GM19397 (cell line): ENCODE measurements around the gene DLG4.

Source experiments
- ATAC-seq: cut with Tn5 transposase; IDR thresholded peaks from one replicate; pipeline ENCODE4 v1.9.1; 2021; ENCODE audit warnings: mild to moderate bottlenecking, moderate library complexity; ENCODE audit not compliant: unreplicated experiment

Gene DLG4

DNA sequence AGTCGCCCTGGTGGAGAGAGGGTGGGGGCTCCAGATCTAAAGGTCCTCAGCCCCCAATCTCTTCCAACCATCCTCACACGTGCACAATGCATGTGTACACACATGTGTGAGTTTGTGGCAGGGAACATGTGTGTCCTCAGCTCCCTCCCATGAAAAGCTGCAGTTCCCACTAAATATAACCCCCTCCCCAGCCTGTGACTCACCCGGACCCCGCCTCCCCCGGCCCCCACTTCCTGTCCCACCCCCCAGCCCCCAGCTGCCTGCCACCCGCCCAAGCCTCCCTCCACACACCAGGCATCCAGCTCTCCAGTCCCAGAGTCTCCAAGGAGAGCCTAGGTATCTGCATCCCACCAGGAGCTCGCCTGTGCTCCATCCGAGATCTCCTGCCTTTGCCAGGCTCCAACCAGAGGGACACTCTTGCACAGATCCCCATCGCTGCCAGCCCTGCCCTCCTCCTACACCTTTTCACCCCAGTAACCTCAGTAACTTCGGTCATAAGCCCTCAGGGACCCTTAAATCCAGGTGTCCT, 3.9 kb downstream of the DLG4 start:
- no peak for ATAC-seq

DNA sequence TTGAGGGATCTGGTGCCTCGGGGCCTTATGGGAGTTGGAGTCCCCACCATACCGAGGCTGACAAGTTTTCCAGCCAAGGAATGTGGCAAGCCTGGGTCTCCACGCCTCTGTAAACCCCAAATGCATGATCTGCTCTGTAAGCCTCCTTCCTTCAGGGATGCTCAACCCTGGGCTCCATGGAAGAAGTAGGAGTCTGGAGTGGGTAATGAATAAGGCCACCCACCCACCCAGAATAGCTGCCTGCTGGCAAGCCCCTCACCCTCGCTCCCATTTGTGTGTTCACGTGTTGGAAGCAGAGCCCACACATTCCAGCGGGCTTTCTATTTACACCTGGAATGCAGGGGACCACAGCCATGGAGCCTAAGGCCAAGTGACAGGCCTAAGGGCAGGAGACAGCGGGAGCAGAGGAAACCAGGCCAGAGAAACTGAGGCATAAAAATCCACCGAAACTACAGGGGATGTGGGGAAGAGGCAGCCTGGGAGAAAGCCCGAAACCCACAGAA, 4.4 kb downstream of the DLG4 start:
- ATAC-seq, result no peak

DNA sequence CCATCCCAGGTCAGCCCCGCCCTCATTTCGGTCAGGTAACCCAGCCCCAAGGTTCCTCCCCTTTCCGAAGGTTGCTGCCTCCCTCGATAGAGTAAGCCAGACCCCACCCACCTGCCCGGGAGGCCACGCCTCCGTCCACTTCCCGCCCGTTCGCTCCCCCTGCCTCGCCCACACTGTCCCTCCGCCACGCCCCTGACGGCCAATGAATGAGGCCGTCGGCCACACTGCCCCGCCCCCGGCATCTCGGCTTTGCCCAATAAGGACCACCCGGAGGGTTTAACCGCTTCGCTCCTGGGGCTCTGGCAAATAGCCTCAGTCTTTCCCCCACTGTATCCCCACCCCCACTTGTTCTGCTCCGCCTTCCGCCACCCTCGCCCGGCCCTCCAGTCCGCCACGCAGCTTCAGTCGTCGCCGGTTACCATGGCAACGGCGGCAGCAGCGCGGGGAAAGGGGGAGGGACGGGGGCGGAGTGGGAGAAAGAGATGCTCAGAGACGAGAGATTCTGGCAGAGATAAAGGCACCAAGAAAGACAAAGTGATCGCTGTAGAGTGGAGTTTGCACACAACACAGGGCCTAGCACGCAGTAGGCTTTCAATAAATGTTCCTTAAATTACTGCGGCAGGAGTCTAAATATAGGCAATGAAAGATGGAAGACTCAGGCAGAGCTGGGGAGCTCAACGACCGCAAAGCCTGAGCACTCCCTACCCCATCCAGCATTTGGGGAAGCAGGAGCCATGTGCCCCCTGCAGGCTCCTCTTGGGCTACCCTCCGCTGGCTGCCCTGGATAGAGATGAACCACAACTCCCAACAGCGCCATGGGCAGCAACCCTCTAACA, 5.1 kb downstream of the DLG4 start:
- ATAC-seq, result peak; percentile 84

DNA sequence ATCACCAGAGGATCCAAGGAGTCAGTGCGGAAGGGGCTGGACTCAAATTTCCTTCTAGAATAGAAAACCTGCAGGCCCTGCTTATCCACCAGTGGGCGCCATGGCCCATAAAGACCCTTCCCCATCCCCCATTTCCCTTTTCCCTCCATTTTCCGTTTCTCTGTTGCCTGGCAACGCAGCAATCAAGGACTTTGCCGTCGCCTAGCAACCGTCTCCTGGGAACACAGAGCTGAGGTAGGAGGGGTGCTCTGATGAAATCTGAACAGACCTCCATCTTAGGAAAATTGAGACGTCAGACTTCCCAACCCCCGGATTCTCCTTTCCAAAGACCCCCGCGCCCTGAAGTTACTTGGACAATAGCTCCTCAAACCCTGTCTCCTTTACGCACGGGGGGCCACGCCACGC, 5.7 kb downstream of the DLG4 start:
- no peak for ATAC-seq

DNA sequence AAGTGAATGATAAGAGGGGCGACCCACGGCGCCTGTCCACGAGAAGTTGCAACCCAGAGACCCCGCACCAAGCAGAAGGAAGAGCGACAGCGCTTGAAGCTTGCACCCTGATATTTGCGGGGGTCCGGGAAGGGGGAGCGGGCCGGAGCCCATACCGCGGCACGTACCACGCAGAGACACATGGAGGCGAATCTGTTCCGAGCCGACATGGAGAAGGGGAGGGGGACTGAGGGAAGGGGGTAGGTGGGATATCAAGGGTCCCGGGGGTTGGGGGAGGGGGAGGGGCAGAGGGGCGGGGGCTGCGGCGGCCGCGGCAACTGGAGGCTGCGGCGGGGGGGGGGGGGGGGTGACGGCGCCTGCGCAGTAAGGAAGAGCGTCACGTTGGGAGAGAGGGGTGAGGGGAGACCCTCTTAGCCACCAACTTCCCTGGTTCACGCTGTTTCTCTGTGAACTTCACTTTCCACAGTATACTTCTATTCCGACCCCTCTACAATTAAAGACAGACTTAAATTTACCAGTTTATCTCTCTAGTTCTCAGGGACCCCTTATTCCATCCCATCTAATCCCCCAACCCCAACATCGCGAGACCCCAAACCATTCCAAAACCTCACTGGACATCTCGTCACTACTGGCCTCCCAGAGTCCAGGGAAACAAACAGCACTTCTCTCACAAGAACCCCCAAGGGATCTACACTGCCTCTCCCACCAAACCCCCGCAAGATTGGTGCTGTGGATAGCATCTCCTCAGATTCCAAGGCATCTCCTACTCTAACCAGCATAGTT, 8.0 kb downstream of the DLG4 start:
- ATAC-seq, result no peak

DNA sequence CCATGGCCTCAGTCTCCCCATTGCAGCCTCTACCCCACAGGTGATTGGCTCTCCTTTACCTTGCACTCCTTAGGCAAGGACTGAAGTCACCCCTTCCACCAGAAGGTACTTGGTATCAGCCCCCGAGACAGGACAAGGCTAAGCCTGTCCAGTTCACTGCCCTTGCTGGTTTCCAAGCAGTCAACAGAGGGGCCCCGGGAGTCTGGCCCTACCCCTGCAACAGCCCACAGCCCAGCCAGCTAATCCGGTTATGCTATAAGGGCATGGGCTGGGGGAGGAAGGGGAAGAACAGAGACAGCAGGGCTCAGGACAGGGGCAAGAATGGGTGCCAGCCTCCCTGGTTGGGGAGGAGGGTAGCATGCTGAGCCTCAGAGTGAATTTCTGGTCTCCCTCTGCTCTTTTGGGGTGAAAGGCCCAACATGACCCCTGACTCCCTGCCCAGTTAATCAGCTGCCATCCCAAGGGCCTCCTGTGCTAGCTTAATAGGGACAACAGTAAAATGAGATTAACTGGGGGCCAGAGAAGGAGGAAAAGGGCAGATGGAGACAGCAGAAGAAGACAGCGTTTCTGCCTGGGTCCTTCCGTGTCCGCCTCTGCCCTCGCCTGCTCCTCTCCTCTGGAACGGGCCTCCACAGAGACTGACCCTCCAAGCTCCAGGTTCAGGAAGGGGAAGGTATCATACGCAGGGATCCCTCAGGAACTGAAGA, 10.7 kb downstream of the DLG4 start:
- no peak for ATAC-seq

DNA sequence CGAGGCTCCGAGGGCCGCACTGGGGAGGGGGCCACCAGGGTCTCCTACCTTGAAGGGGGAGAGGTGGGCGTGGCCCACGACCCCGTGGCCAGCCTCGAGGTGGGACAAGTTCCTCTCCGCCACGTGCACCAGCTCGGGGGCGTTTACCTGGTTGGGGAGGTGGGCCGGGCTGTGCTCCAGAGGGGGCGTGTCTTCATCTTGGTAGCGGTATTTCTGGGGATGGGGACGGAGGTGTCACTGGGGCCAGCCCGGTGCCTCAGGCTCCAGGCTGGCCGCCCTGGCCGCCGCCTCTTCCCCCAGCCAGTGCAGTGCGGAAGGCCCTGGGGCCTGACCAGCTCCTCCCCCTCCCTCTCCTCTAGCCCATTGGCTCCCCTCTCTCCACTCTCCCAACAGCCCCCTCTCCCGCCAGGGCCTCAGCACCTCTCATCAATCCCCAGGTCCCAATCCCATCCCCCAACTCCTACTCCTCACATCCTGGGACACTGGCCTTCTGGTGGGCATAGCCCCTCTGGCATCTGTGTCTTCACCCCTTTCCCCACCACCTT, 11.5 kb downstream of the DLG4 start:
- no peak for ATAC-seq

DNA sequence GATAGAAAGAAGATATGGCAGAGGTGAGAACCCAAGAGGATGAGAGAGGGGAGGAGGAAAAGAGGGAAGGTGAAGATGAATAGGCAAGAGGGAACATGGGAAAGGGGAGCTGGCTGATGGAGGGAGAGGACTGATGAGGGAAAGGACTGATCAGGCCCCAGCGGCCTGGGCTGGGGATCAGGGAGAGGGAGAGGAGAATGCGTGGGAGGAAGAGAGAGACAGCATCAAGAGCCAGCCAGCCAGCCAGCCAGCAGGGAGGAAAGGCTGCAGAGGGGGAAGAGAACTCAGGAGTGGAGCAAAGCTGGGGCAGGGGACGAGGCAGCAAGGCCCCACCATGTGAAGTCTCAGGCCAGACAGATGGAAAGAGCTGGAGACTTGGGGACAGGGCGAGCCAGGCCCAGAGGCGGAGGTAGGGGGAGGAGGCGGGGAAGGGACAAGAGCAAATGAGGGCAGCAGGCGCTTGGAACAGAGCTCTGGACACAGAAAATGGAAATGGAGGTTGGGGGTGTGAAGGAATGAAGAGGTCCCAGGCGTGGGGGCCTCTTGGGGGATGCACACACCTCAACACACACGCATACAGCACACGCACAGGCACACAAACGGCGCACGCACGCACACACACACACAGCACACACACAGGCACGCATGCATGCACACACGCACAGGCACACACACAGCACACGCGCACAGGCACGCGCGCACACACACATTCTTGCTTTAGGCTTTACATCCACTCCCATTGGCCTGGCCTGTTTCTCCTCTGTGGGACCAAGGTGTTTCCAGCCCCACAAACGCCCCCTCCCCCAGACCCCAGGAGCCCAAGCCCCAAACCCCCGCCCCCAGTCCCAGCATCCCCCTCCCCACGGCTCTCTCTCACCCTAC, 12.3 kb downstream of the DLG4 start:
- ATAC-seq, result no peak

DNA sequence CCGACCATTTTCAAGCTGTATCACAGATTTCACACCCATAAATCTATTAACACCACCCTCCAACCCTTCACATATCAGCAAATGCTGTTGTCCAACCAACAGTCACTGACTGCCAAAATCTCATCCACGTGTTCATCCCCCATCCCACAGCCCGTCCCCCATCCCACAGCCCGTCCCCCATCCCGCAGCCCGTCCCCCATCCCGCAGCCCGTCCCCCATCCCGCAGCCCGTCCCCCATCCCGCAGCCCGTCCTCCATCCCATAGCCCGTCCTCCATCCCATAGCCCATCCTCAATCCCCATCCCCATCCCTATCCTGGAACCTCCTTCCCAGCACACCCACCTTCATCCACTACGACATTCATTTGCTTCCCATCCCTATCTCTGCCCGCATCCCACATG, 14.1 kb downstream of the DLG4 start:
- no peak for ATAC-seq

DNA sequence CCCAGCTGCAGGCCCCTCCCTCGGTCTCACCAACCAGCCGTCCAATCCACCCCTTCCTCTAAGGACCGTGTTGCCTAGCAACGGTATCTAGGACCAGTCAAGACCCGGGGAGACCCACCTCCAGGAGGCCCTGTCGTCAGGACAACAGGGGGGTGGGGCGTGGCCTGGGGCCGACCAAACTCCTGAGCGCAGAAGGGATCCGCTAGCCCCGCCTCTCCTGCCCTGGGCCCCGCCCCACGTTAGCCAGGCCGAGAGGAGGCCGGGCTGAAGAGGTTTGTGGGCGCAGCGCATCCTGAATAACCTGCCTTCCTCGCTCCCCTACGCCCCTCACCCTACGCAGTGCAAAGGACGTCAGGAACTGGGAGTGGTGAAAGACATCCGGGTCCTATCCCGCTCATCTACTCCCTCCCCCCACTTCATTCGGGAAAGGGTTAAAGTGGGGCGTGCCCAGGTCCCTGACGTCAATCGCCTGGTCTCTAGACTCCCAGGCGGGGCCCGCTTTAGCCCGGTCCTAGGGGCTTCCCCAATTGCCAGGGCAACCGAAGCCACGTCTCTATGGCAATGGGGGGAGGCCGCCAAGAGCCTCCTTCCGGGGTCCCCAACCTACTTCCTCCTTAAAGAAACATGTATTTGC, 14.7 kb downstream of the DLG4 start:
- ATAC-seq, result peak; percentile 83

DNA sequence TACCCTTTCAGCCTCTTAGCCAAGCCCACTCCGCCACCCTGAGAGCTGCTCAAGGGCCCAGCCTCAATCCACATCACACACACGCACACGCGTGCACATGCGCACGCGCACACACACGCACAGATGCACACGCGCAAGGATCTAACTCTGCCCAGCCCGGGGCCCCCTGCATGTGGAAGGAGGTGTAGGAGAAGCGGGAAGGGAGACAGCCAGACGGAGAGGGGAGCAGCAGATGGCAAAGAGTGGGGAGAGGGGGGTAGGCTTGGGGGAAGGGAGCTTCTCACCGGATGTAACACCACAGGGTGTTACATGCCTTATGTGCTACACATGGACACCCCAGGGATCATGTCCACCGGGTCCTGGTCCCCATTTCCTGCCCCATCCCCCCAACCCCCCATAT, 15.3 kb downstream of the DLG4 start:
- ATAC-seq, result no peak

DNA sequence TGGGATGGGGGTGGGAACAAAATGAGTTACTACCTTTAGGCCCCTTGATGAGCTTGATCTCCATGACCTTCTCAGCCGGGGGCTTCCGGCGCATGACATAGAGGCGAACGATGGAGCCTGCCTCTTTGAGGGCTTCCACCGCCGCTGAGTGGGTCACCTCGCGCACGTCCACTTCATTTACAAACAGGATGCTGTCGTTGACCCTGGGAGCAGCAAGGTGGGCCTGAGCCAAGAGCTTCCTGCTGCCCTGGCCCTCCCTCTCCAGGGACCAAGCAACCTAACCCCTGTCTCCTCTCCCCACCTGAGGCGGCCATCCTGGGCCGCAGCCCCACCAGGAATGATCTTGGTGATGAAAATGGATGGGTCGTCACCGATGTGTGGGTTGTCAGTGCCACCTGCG, 16.2 kb downstream of the DLG4 start:
- no peak for ATAC-seq

DNA sequence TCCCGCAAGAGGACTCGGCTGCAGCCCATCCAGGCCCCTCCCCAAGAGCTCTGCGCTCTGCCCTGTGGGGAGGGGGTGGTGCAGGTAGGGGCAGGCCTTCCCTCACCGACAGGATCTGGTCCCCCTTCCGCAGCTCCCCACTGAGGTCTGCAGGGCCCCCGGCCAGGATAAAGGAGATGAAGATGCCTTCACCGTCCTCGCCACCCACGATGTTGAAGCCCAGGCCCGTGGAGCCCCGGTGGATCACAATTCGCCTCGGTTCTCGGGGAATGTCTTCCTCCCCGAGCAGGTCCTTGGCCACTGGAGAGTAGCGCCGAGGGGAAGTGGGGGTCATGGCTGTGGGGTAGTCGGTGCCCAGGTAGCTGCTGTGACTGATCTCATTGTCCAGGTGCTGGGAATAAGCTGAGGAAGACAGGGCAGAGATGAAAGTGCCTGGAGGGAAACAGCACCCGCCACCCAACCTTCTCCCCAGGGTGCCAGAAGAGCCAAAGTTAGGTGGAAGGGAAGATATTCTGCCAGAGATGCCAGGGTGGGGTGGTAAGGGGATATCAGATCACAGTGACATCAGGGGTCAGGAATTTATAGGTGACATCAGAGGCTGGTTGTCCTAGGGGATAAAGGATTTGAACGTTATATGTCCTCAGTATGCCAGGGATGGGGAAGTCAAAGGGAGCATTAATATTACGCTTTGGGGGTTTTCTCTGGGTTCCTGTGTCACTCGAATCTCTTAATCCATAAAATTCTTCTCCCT, 22.8 kb downstream of the DLG4 start:
- no peak for ATAC-seq

DNA sequence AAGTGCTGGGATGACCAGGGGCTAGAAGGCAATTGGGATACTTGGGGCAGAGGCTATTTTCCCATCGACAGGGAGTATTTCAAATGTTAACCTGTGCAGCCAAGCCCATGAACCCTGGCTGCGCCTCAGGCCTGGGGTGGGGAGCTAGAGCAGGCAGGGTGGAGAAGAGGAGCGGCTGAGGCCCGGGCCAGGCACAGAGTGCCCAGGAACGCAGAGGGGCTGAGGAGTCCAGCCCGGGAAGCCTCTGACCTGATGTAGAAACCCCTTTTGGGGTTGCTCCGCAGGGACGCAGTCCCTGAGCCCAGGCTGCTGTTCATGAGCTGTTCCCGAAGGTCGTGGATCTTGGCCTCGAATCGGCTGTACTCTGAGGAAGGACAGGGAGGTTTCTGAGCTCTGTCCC, 23.7 kb downstream of the DLG4 start:
- no peak for ATAC-seq

DNA sequence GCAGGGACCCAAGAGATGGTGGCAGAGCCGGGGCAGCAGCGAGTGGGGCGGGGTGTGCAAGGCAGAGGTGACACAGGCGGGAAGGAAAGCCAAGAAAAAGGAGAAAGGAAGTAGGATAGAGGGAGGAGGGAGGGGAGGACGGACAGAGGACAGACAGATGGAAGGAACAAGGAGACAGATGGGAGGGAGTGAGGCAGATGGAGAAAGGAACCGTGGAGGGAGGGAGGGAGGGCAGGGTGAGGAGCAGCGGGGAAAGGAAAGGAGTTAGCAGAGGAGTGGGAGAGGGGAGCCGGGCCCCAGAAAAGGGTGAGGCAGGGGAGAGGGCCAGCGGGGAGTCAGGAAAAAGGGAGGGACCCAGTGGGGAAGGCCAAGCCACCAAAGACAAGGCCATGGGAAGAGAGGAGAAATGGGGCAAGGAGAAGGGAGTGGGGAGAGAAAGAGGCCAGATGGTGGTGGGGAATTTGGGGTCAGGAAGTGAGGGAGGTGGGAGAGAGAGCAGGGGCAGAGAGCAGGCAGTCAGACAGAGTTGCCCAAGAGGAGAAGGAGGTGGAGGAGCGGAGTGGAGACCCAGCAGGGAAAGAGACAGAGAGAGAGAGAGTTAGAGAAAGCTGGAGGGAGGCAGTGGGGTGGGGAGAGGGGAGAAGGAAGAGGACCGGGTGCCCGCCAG, 27.2 kb downstream of the DLG4 start:
- no peak for ATAC-seq

DNA sequence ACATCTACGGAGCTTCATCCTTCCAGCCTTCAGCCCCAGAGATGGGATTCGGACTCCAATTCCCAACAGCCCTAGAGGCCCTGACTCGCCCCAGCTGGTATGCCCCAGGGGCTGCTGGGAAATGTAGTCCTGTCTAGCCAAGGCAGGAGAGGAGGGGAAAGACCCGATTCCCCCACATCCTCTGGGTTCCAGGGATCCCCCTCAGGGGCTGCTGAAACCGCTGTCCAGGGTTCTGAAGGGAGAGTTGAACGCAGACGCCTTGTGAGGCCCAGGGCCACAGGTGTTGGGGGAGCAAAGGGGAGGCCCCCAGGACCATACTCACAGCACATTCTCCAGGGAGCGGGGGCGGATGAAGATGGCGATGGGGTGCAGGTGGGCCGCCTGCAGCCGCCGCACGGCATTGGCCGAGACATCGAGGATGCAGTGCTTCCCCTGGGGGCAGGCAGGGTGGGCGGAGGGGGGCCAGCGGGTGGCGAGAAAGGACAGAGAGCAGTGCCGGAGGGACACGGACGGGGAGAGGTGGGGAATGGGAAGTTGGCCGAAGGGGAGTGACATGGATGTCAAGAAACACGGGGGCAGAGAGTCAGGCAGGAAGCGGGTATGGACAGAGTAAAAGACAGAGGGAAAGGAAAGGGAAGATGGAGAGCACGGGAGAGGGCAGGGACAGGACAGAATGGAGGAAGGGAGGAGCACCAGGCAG, 27.9 kb downstream of the DLG4 start:
- no peak for ATAC-seq

DNA sequence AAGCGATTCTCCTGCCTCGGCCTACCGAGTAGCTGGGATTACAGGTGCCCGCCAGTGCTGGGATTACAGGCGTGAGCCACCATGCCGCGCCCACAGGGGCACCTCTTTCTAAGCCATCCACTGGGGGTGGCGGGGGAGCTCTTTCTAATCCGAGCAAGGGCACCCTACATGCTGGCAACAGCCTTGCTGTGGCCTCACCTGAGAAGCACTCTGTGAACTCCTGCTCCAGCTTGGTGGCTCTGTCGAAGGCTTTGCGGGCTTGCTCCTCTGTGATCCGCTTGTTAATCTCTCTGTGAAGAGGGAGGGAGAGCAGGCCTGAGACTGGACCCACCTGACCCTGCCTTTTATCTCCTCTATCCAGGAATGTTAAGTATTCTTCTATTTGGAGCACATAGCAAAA, 28.6 kb downstream of the DLG4 start:
- ATAC-seq, result no peak
